Fibroblast of lung (primary cell): ENCODE results near the gene RNU6-9.

Experiments
- EZH2 ChIP-seq: IDR thresholded peaks from 2 replicates; pipeline ENCODE4 v1.5.1; 2012; ENCODE audit warnings: low read length, control low read depth, mild to moderate bottlenecking; ENCODE audit errors: missing control alignments
- TF ChIP-seq, protein P1 (sequence below), 2 donors: IDR thresholded peaks in 1 of 2; conservative IDR thresholded peaks in 1 of 2; 1 replicate in 1 of 2; 2 replicates in 1 of 2; pipeline ENCODE4 v1.5.1; 2011 to 2012; ENCODE audit warnings: low read length in 2 of 2, control low read depth in 1 of 2, inconsistent platforms in 1 of 2, low read depth in 1 of 2, mild to moderate bottlenecking in 1 of 2

DNA sequence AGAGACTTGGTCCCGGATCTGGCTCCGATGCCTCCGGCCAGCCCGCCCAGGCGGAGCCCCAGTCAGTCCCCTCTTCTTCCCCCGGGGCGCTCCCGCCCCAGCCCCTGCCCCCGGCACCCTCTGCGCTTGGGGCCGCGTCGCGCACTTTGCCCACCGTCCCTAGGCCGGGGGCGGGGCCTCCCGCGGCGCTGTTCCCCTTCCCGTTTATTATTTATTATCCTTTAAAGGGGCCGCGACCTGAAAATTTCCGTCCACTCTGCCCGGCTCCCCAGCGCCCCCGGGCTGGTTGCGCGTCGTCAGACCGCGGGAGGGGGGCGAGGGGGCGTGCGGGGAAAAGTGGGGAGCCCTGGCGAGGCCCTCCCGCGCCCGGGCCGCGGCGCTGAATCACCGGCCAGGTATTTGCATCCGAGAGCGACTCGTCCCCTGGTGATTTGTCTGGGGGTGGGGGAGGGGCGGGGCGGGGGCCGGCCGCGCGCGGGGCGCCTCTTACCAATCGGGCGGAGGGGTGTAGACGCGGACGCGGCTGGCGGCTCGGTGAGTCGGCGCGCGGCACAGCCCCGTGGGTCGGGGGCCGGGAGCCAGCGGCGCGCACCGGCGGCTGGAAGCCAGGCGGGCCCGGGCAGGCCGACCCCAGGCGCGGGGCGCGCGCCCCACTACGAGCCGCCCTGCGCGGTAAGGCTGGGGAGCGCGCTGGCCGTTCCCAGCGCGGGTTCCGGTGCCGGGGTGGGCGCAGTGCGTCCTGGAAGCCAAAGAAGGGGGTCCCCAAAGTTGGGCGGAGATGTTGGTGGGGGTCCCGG lies 32.4 kb downstream of the RNU6-9 start, which contains the start of gene ARID3A:
- TF ChIP-seq, protein P1, sequence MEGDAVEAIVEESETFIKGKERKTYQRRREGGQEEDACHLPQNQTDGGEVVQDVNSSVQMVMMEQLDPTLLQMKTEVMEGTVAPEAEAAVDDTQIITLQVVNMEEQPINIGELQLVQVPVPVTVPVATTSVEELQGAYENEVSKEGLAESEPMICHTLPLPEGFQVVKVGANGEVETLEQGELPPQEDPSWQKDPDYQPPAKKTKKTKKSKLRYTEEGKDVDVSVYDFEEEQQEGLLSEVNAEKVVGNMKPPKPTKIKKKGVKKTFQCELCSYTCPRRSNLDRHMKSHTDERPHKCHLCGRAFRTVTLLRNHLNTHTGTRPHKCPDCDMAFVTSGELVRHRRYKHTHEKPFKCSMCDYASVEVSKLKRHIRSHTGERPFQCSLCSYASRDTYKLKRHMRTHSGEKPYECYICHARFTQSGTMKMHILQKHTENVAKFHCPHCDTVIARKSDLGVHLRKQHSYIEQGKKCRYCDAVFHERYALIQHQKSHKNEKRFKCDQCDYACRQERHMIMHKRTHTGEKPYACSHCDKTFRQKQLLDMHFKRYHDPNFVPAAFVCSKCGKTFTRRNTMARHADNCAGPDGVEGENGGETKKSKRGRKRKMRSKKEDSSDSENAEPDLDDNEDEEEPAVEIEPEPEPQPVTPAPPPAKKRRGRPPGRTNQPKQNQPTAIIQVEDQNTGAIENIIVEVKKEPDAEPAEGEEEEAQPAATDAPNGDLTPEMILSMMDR (conservative IDR thresholded peaks at IDR 0.05 in 1 of 2, IDR thresholded peaks at IDR 0.05 in 1 of 2; ENCODE audit: low read depth in 1 of 2, low read length in 2 of 2): no peak
- TF ChIP-seq EZH2: no peak
